Stimulated activated memory B cell treated with anti-CD40 and anti-IgM and Interleukin-4, amounts not matched to agents 10 μg/mL and 1 μg/mL and 100 μg/mL, for 72 hours (primary cell): Measurements from ENCODE around the gene RNF144B.
A peak's percentile ranks its signal among the peaks of the same experiment; 100 is the strongest.
"Not testable (repeated sequence)": the region's sequence is repeated elsewhere in the genome, so short reads cannot be mapped to it uniquely, and the experiment has no call there.

Experiments
- ATAC-seq: fragments of 150-1000 bp; cut with Tn5 transposase; 2 replicates; pipeline ENCODE4 v1.10.0; 2021
- H3K27ac Mint-ChIP-seq: one replicate; pipeline ENCODE4 v1.8.0; 2022; ENCODE audit warnings: mild to moderate bottlenecking, mixed read lengths
- H3K27me3 Mint-ChIP-seq: one replicate; pipeline ENCODE4 v1.8.0; 2022; ENCODE audit warnings: mixed read lengths
- H3K36me3 Mint-ChIP-seq: one replicate; pipeline ENCODE4 v1.8.0; 2022; ENCODE audit warnings: mixed read lengths
- H3K4me1 Mint-ChIP-seq: one replicate; pipeline ENCODE4 v1.8.0; 2022; ENCODE audit warnings: mixed read lengths
- H3K4me3 Mint-ChIP-seq: one replicate; pipeline ENCODE4 v1.8.0; 2022; ENCODE audit warnings: mild to moderate bottlenecking, moderate library complexity, mixed read lengths
- H3K9me3 Mint-ChIP-seq: one replicate; pipeline ENCODE4 v1.8.0; 2022; ENCODE audit warnings: mixed read lengths

The RNF144B gene

GRCh38 chr6:18360188-18360587, 27.0 kb upstream of the RNF144B start:
- Mint-ChIP-seq H3K27me3 (no peaks in the 10 kb centered on the region), H3K36me3 (peaks cover 19% of the 10 kb centered on the region), H3K9me3 (peaks cover 8% of the 10 kb centered on the region), H3K4me3 (peak overlapping the region; percentile 28), H3K4me1 (peaks cover 33% of the 10 kb centered on the region), H3K27ac (peak overlapping the region; percentile 84)
- ATAC-seq = peak; percentile 36

- ATAC-seq = no peak
- H3K4me1 Mint-ChIP-seq = peaks cover 33% of the 10 kb centered on the region
- H3K4me3 Mint-ChIP-seq = no peak overlapping the region
Observed at GRCh38 chr6:18362058-18362561, 25.0 kb upstream of the RNF144B start.

GRCh38 chr6:18363746-18364145, 23.4 kb upstream of the RNF144B start:
- H3K4me1 Mint-ChIP-seq = peaks cover 33% of the 10 kb centered on the region
- H3K4me3 Mint-ChIP-seq = no peak overlapping the region
- H3K9me3 Mint-ChIP-seq = peaks cover 3% of the 10 kb centered on the region
- H3K27me3 Mint-ChIP-seq = no peaks in the 10 kb centered on the region
- no peak overlapping the region for H3K27ac Mint-ChIP-seq
- H3K36me3 Mint-ChIP-seq = peaks cover 6% of the 10 kb centered on the region
- no peak for ATAC-seq

More at GRCh38 chr6:18362058-18362561, 25.0 kb upstream of the RNF144B start:
- H3K9me3 Mint-ChIP-seq = peaks cover 9% of the 10 kb centered on the region
- peaks cover 14% of the 10 kb centered on the region for H3K36me3 Mint-ChIP-seq
- no peak overlapping the region for H3K27ac Mint-ChIP-seq
- H3K27me3 Mint-ChIP-seq = no peaks in the 10 kb centered on the region

GRCh38 chr6:18364561-18364960, 22.6 kb upstream of the RNF144B start:
- H3K27me3 Mint-ChIP-seq, H3K27ac Mint-ChIP-seq, ATAC-seq, H3K9me3 Mint-ChIP-seq, H3K4me3 Mint-ChIP-seq, H3K36me3 Mint-ChIP-seq: not testable (repeated sequence)
- peaks cover 26% of the 10 kb centered on the region for H3K4me1 Mint-ChIP-seq

GRCh38 chr6:18367371-18367770, 19.8 kb upstream of the RNF144B start:
- H3K4me1 Mint-ChIP-seq = peaks cover 1% of the 10 kb centered on the region
- no peaks in the 10 kb centered on the region for H3K27me3 Mint-ChIP-seq
- no peak for ATAC-seq
- peaks cover 5% of the 10 kb centered on the region for H3K9me3 Mint-ChIP-seq
- H3K36me3 Mint-ChIP-seq = peaks cover 6% of the 10 kb centered on the region
- H3K27ac Mint-ChIP-seq = no peak overlapping the region
- no peak overlapping the region for H3K4me3 Mint-ChIP-seq

GRCh38 chr6:18368277-18369105, 18.7 kb upstream of the RNF144B start:
- H3K4me3 Mint-ChIP-seq = no peak overlapping the region
- no peaks in the 10 kb centered on the region for H3K27me3 Mint-ChIP-seq
- H3K27ac Mint-ChIP-seq = no peak overlapping the region
- no peak for ATAC-seq
- H3K4me1 Mint-ChIP-seq = no peaks in the 10 kb centered on the region
- peaks cover 6% of the 10 kb centered on the region for H3K9me3 Mint-ChIP-seq
- H3K36me3 Mint-ChIP-seq = peaks cover 6% of the 10 kb centered on the region

GRCh38 chr6:18371010-18371409, 16.1 kb upstream of the RNF144B start:
- Mint-ChIP-seq H3K27ac (no peak overlapping the region), H3K4me1 (no peaks in the 10 kb centered on the region), H3K36me3 (peaks cover 1% of the 10 kb centered on the region), H3K4me3 (no peak overlapping the region), H3K27me3 (no peaks in the 10 kb centered on the region), H3K9me3 (peaks cover 6% of the 10 kb centered on the region)
- ATAC-seq = no peak

GRCh38 chr6:18371656-18372055, 15.5 kb upstream of the RNF144B start:
- no peaks in the 10 kb centered on the region for H3K36me3 Mint-ChIP-seq
- H3K27me3 Mint-ChIP-seq = no peaks in the 10 kb centered on the region
- no peak for ATAC-seq
- no peaks in the 10 kb centered on the region for H3K4me1 Mint-ChIP-seq
- H3K4me3 Mint-ChIP-seq = no peak overlapping the region
- peaks cover 6% of the 10 kb centered on the region for H3K9me3 Mint-ChIP-seq
- H3K27ac Mint-ChIP-seq = no peak overlapping the region

GRCh38 chr6:18380158-18380836, 6.9 kb upstream of the RNF144B start:
- no peak for ATAC-seq
- H3K27ac Mint-ChIP-seq = peak overlapping the region; percentile 2
- H3K36me3 Mint-ChIP-seq = no peaks in the 10 kb centered on the region

GRCh38 chr6:18380851-18381250, 6.3 kb upstream of the RNF144B start:
- ATAC-seq = no peak
- Mint-ChIP-seq H3K9me3 (no peaks in the 10 kb centered on the region), H3K4me3 (no peak overlapping the region), H3K27me3 (no peaks in the 10 kb centered on the region), H3K36me3 (no peaks in the 10 kb centered on the region), H3K27ac (no peak overlapping the region), H3K4me1 (peaks cover 16% of the 10 kb centered on the region)

More at GRCh38 chr6:18380158-18380836, 6.9 kb upstream of the RNF144B start:
- H3K9me3 Mint-ChIP-seq = peaks cover 3% of the 10 kb centered on the region
- no peak overlapping the region for H3K4me3 Mint-ChIP-seq
- no peaks in the 10 kb centered on the region for H3K27me3 Mint-ChIP-seq
- H3K4me1 Mint-ChIP-seq = peaks cover 16% of the 10 kb centered on the region

GRCh38 chr6:18383441-18383840, 3.7 kb upstream of the RNF144B start:
- no peak overlapping the region for H3K27ac Mint-ChIP-seq
- H3K27me3 Mint-ChIP-seq = no peaks in the 10 kb centered on the region
- no peak overlapping the region for H3K4me3 Mint-ChIP-seq
- ATAC-seq = no peak
- H3K4me1 Mint-ChIP-seq = peaks cover 33% of the 10 kb centered on the region
- no peaks in the 10 kb centered on the region for H3K9me3 Mint-ChIP-seq
- H3K36me3 Mint-ChIP-seq = no peaks in the 10 kb centered on the region

- H3K4me3 Mint-ChIP-seq = no peak overlapping the region
- no peaks in the 10 kb centered on the region for H3K27me3 Mint-ChIP-seq
- H3K36me3 Mint-ChIP-seq = no peaks in the 10 kb centered on the region
- H3K9me3 Mint-ChIP-seq = no peaks in the 10 kb centered on the region
- peaks cover 40% of the 10 kb centered on the region for H3K4me1 Mint-ChIP-seq
- no peak overlapping the region for H3K27ac Mint-ChIP-seq
- no peak for ATAC-seq
Observed at GRCh38 chr6:18384621-18385020, 2.5 kb upstream of the RNF144B start.

GRCh38 chr6:18386298-18386976, 713 bp upstream of the RNF144B start:
- peaks cover 41% of the 10 kb centered on the region for H3K4me1 Mint-ChIP-seq
- H3K4me3 Mint-ChIP-seq = peak overlapping the region; percentile 91
- H3K27ac Mint-ChIP-seq = peak overlapping the region; percentile 82
- H3K27me3 Mint-ChIP-seq = no peaks in the 10 kb centered on the region
- ATAC-seq = no peak
- H3K36me3 Mint-ChIP-seq = no peaks in the 10 kb centered on the region
- H3K9me3 Mint-ChIP-seq = no peaks in the 10 kb centered on the region

- H3K27me3 Mint-ChIP-seq = no peaks in the 10 kb centered on the region
- H3K9me3 Mint-ChIP-seq = no peaks in the 10 kb centered on the region
- H3K4me1 Mint-ChIP-seq = peaks cover 39% of the 10 kb centered on the region
- no peak for ATAC-seq
- H3K27ac Mint-ChIP-seq = peak overlapping the region; percentile 82
- H3K4me3 Mint-ChIP-seq = peak overlapping the region; percentile 91
- no peaks in the 10 kb centered on the region for H3K36me3 Mint-ChIP-seq
Observed at GRCh38 chr6:18388271-18388670, 1.1 kb downstream of the RNF144B start.

- peak overlapping the region; percentile 82 for H3K27ac Mint-ChIP-seq
- no peaks in the 10 kb centered on the region for H3K9me3 Mint-ChIP-seq
- H3K27me3 Mint-ChIP-seq = no peaks in the 10 kb centered on the region
- peak overlapping the region; percentile 91 for H3K4me3 Mint-ChIP-seq
- ATAC-seq = no peak
- no peaks in the 10 kb centered on the region for H3K36me3 Mint-ChIP-seq
- peaks cover 39% of the 10 kb centered on the region for H3K4me1 Mint-ChIP-seq
Observed at GRCh38 chr6:18388942-18389341, 1.8 kb downstream of the RNF144B start.
